ENCODE results near the gene GAB3.
A peak's percentile ranks its signal among the peaks of the same experiment; 100 is the strongest.

The GAB3 gene

GRCh38 chrX:154735695-154736393 is 15.0 kb downstream of the GAB3 start:
- TF ChIP-seq PAX5 (IDR thresholded peaks at IDR 0.05; ENCODE audit: insufficient read depth, low read length, severe bottlenecking), result no peak
- TF ChIP-seq POLR2AphosphoS5 (IDR thresholded peaks at IDR 0.05; ENCODE audit: low read depth, low read length), result no peak
- no peak for TF ChIP-seq TAF1 (IDR thresholded peaks at IDR 0.05; ENCODE audit: low read depth, low read length)
- TF ChIP-seq SPI1 (IDR thresholded peaks at IDR 0.05; ENCODE audit: low read depth, low read length), result no peak
- TF ChIP-seq POLR2A (IDR thresholded peaks at IDR 0.05; ENCODE audit: low read depth, low read length), result no peak
- no peak for TF ChIP-seq POU2F2 (IDR thresholded peaks at IDR 0.05; ENCODE audit: low read depth, low read length)
- FAIRE-seq, result no peak
- no peak for DNase-seq (ENCODE audit: insufficient read length, low spot score)

- TF ChIP-seq POLR2A (IDR thresholded peaks at IDR 0.05; ENCODE audit: low read depth, low read length) (no peak), POU2F2 (IDR thresholded peaks at IDR 0.05; ENCODE audit: low read depth, low read length) (no peak), TAF1 (IDR thresholded peaks at IDR 0.05; ENCODE audit: low read depth, low read length) (no peak), SPI1 (IDR thresholded peaks at IDR 0.05; ENCODE audit: low read depth, low read length) (no peak), POLR2AphosphoS5 (IDR thresholded peaks at IDR 0.05; ENCODE audit: low read depth, low read length) (no peak), PAX5 (IDR thresholded peaks at IDR 0.05; ENCODE audit: insufficient read depth, low read length, severe bottlenecking) (no peak)
- FAIRE-seq (peak; percentile 33), DNase-seq (ENCODE audit: insufficient read length, low spot score) (no peak)
These were observed 16.7 kb downstream of the GAB3 start for GRCh38 chrX:154734061-154734781.

GRCh38 chrX:154733066-154733425 is 17.8 kb downstream of the GAB3 start:
- no peak for TF ChIP-seq POU2F2 (IDR thresholded peaks at IDR 0.05; ENCODE audit: low read depth, low read length)
- no peak for TF ChIP-seq POLR2A (IDR thresholded peaks at IDR 0.05; ENCODE audit: low read depth, low read length)
- TF ChIP-seq POLR2AphosphoS5 (IDR thresholded peaks at IDR 0.05; ENCODE audit: low read depth, low read length), result no peak
- no peak for TF ChIP-seq PAX5 (IDR thresholded peaks at IDR 0.05; ENCODE audit: insufficient read depth, low read length, severe bottlenecking)
- TF ChIP-seq TAF1 (IDR thresholded peaks at IDR 0.05; ENCODE audit: low read depth, low read length), result no peak
- TF ChIP-seq SPI1 (IDR thresholded peaks at IDR 0.05; ENCODE audit: low read depth, low read length), result no peak
- FAIRE-seq, result no peak
- DNase-seq (ENCODE audit: insufficient read length, low spot score), result no peak

- DNase-seq (ENCODE audit: insufficient read length, low spot score), result no peak
- no peak for TF ChIP-seq POLR2A (IDR thresholded peaks at IDR 0.05; ENCODE audit: low read depth, low read length)
- no peak for TF ChIP-seq POU2F2 (IDR thresholded peaks at IDR 0.05; ENCODE audit: low read depth, low read length)
- TF ChIP-seq PAX5 (IDR thresholded peaks at IDR 0.05; ENCODE audit: insufficient read depth, low read length, severe bottlenecking), result no peak
- no peak for TF ChIP-seq TAF1 (IDR thresholded peaks at IDR 0.05; ENCODE audit: low read depth, low read length)
- TF ChIP-seq POLR2AphosphoS5 (IDR thresholded peaks at IDR 0.05; ENCODE audit: low read depth, low read length), result no peak
- no peak for TF ChIP-seq SPI1 (IDR thresholded peaks at IDR 0.05; ENCODE audit: low read depth, low read length)
- no peak for FAIRE-seq
These were observed 18.3 kb downstream of the GAB3 start for GRCh38 chrX:154732421-154733065.

- TF ChIP-seq TAF1 (IDR thresholded peaks at IDR 0.05; ENCODE audit: low read depth, low read length) (no peak), SPI1 (IDR thresholded peaks at IDR 0.05; ENCODE audit: low read depth, low read length) (no peak), POU2F2 (IDR thresholded peaks at IDR 0.05; ENCODE audit: low read depth, low read length) (no peak), POLR2A (IDR thresholded peaks at IDR 0.05; ENCODE audit: low read depth, low read length) (no peak), PAX5 (IDR thresholded peaks at IDR 0.05; ENCODE audit: insufficient read depth, low read length, severe bottlenecking) (no peak), POLR2AphosphoS5 (IDR thresholded peaks at IDR 0.05; ENCODE audit: low read depth, low read length) (no peak)
- DNase-seq (ENCODE audit: insufficient read length, low spot score) (no peak), FAIRE-seq (no peak)
These were observed 19.0 kb downstream of the GAB3 start for GRCh38 chrX:154731881-154732280.

- TF ChIP-seq POLR2AphosphoS5 (IDR thresholded peaks at IDR 0.05; ENCODE audit: low read depth, low read length) (no peak), POLR2A (IDR thresholded peaks at IDR 0.05; ENCODE audit: low read depth, low read length) (no peak), PAX5 (IDR thresholded peaks at IDR 0.05; ENCODE audit: insufficient read depth, low read length, severe bottlenecking) (no peak), POU2F2 (IDR thresholded peaks at IDR 0.05; ENCODE audit: low read depth, low read length) (no peak), SPI1 (IDR thresholded peaks at IDR 0.05; ENCODE audit: low read depth, low read length) (no peak), TAF1 (IDR thresholded peaks at IDR 0.05; ENCODE audit: low read depth, low read length) (no peak)
- no peak for DNase-seq (ENCODE audit: insufficient read length, low spot score)
- no peak for FAIRE-seq
These were observed 19.7 kb downstream of the GAB3 start for GRCh38 chrX:154731184-154731583.

GRCh38 chrX:154730253-154730891 is 20.5 kb downstream of the GAB3 start:
- no peak for DNase-seq (ENCODE audit: insufficient read length, low spot score)
- TF ChIP-seq POU2F2 (IDR thresholded peaks at IDR 0.05; ENCODE audit: low read depth, low read length) (no peak), POLR2AphosphoS5 (IDR thresholded peaks at IDR 0.05; ENCODE audit: low read depth, low read length) (no peak), TAF1 (IDR thresholded peaks at IDR 0.05; ENCODE audit: low read depth, low read length) (no peak), POLR2A (IDR thresholded peaks at IDR 0.05; ENCODE audit: low read depth, low read length) (no peak), PAX5 (IDR thresholded peaks at IDR 0.05; ENCODE audit: insufficient read depth, low read length, severe bottlenecking) (no peak), SPI1 (IDR thresholded peaks at IDR 0.05; ENCODE audit: low read depth, low read length) (no peak)
- FAIRE-seq, result no peak

GRCh38 chrX:154729439-154729838 is 21.4 kb downstream of the GAB3 start:
- TF ChIP-seq POLR2A (IDR thresholded peaks at IDR 0.05; ENCODE audit: low read depth, low read length), result no peak
- no peak for TF ChIP-seq PAX5 (IDR thresholded peaks at IDR 0.05; ENCODE audit: insufficient read depth, low read length, severe bottlenecking)
- no peak for TF ChIP-seq POU2F2 (IDR thresholded peaks at IDR 0.05; ENCODE audit: low read depth, low read length)
- TF ChIP-seq TAF1 (IDR thresholded peaks at IDR 0.05; ENCODE audit: low read depth, low read length), result no peak
- TF ChIP-seq SPI1 (IDR thresholded peaks at IDR 0.05; ENCODE audit: low read depth, low read length), result no peak
- TF ChIP-seq POLR2AphosphoS5 (IDR thresholded peaks at IDR 0.05; ENCODE audit: low read depth, low read length), result no peak
- FAIRE-seq (no peak), DNase-seq (ENCODE audit: insufficient read length, low spot score) (no peak)

All from GM12891 (cell line).